HG03354 (cell line): ENCODE data around the gene RHOT2.
A peak's percentile ranks its signal among the peaks of the same experiment; 100 is the strongest.

ENCODE experiments used
- ATAC-seq: cut with Tn5 transposase; IDR thresholded peaks from one replicate; pipeline ENCODE4 v1.9.1; 2021; ENCODE audit warnings: mild to moderate bottlenecking; ENCODE audit not compliant: unreplicated experiment, poor library complexity, severe bottlenecking

Gene RHOT2

DNA sequence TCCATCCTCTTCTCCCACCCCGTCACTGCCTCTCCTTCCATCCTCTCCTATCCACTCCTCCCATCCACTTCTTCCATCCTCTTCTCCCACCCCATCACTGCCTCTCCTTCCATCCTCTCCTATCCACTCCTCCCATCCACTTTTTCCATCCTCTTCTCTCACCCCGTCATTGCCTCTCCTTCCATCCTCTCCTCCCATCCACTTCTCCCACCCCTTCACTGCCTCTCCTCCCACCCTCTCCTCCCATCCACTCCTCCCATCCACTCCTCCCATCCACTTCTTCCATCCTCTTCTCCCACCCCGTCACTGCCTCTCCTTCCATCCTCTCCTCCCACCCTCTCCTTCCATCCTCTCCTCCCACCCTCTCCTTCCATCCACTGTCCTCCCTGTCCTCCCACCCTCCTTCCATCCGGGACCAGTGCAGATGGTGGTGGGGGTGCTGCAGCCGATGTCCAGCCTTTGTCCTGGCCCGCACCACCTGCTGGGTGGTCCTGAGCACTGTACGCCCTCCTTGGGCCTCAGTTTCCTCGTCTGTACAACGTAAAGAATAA lies 36.0 kb upstream of the RHOT2 start:
- no peak for ATAC-seq

DNA sequence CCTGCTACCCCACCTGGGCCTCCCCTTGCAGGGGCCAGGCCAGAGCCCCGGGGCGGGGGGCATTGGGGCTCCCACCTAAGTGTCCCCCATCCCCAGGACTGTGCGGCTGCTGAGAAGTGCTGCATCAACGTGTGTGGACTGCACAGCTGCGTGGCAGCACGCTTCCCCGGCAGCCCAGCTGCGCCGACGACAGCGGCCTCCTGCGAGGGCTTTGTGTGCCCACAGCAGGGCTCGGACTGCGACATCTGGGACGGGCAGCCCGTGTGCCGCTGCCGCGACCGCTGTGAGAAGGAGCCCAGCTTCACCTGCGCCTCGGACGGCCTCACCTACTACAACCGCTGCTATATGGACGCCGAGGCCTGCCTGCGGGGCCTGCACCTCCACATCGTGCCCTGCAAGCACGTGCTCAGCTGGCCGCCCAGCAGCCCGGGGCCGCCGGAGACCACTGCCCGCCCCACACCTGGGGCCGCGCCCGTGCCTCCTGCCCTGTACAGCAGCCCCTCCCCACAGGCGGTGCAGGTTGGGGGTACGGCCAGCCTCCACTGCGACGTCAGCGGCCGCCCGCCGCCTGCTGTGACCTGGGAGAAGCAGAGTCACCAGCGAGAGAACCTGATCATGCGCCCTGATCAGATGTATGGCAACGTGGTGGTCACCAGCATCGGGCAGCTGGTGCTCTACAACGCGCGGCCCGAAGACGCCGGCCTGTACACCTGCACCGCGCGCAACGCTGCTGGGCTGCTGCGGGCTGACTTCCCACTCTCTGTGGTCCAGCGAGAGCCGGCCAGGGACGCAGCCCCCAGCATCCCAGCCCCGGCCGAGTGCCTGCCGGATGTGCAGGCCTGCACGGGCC lies 35.2 kb upstream of the RHOT2 start:
- no peak for ATAC-seq

DNA sequence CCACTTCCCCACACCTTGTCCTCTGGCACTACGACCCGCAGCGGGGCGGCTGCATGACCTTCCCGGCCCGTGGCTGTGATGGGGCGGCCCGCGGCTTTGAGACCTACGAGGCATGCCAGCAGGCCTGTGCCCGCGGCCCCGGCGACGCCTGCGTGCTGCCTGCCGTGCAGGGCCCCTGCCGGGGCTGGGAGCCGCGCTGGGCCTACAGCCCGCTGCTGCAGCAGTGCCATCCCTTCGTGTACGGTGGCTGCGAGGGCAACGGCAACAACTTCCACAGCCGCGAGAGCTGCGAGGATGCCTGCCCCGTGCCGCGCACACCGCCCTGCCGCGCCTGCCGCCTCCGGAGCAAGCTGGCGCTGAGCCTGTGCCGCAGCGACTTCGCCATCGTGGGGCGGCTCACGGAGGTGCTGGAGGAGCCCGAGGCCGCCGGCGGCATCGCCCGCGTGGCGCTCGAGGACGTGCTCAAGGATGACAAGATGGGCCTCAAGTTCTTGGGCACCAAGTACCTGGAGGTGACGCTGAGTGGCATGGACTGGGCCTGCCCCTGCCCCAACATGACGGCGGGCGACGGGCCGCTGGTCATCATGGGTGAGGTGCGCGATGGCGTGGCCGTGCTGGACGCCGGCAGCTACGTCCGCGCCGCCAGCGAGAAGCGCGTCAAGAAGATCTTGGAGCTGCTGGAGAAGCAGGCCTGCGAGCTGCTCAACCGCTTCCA lies 34.4 kb upstream of the RHOT2 start:
- ATAC-seq, result no peak

GRCh38 chr16:634051-634670 lies 33.8 kb upstream of the RHOT2 start:
- no peak for ATAC-seq

DNA sequence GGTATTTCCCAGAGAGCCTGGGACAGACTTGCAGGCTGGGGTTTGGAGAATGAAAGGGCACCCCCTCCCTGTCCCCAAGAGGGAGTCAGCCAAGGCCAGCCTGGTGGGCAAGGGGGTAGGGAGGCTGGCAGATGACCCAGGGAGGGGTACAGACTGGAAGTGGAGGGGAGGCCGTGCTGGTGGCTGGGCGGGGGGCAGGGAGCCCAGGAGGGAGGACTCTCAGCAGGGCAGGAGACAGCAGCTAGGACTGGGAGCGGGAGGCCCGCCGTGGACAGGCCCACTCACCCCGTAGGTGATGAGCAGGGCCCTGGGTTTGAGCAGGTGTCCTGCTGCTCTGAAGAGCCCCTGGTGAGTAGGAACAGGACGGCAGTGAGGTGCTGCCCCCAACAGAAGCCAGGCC lies 32.9 kb upstream of the RHOT2 start:
- ATAC-seq, result no peak

DNA sequence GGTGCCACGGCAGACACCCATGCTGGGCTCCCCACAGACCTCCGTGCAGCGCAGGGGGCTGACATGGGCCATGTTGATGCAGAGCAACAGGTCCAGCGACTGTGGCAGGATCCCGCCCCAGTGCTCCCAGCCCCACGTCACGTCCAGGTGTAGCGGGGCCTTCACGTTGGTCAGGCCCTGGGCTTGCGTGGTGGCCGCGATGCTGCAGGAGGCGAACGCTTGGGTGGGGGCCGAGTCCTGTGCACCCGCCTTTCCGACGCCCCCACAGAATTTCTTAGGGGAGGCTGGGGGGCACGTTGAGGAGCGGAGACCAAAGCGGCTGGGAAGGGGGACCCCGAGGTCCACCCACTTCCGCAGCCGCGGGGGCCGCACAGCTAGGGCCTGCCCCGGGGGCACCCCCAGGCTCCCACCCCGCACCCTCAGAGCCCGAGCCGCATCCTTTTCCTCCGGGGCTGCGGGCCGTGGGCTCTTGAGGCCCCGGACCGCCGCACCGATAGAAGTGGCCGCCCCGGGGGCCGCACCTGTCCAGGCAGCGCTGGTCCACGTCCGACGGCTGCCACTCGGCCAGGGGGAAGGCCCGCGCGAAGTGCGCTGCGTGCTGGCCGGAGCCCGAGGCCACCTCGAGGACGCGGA lies 32.2 kb upstream of the RHOT2 start:
- ATAC-seq, result peak; percentile 6

GRCh38 chr16:636206-637080 lies 31.5 kb upstream of the RHOT2 start, which contains the start of gene METTL26:
Gene METTL26 (minus strand): TSS chr16:636305. CDS start chr16:636290, 15 bp downstream.
- peak; percentile 86 for ATAC-seq

DNA sequence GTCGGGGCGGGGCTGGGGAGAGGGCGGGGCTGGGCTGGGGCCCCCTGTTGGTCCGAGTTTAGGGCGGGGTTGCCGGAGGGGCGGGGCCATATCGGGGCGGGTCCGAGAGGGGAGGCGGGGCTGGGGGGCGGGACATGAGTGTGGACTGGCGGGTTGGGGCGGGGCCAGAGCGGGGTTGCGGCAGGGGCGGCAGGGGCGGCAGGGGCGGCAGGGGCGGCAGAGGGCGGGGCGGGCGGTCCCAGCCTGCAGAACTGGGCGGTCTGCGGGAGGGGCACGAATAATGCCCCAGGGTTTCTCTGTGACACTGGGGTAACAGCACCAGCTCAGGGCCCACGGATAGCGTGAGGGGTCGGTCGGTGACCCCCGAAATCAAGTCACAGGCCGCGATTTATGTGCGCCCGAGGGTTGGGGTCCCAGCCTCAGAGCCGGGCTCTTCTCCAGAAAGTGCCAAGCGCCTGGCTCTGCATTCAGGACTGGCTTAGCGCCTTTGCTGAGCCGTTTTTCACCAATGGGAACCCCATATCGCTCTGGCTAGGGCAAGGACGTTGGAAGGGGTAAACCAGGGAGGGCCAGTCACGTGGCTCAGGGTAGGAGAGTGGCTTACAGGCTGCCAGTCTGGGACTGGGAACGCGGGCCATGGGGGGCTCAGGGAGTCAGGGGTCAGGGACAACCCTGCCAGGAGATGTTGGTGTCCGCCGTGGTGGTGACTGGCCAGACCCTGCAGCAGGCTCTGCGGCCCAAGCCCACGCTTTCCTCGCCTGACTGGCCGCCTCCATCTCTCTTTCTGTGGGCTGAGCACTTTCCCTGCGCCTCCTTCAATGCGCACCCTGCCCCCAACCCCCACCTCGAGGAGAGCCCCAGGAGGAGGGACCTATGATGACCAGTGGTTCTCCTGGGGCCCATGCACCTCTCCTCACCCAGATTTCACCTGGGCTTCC lies 30.6 kb upstream of the RHOT2 start:
- no peak for ATAC-seq

DNA sequence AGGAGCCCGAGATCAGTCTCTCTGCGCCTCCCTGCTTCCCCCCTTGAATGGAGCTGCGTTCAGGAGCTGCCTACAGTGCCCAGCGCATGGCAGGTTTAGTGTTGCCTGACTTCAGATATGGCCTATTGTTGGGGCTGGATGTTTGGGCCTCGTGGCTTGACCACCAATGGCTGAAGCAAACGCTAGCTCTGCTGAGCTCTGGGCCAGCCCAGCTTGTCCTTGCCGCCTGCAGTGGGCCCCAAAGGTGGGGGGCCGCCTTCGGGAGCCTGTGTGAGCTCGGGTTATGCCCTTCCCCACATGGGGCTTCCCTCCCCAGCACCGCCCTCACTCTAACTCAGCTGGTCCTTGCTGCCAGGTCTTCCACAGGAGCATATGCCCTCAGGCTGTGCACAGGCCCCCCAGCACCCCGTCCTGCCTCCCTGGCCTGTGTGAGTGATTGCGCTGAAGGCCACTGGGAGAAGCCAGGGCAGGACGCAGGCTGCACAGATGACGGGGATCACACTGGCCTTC lies 29.8 kb upstream of the RHOT2 start:
- no peak for ATAC-seq

DNA sequence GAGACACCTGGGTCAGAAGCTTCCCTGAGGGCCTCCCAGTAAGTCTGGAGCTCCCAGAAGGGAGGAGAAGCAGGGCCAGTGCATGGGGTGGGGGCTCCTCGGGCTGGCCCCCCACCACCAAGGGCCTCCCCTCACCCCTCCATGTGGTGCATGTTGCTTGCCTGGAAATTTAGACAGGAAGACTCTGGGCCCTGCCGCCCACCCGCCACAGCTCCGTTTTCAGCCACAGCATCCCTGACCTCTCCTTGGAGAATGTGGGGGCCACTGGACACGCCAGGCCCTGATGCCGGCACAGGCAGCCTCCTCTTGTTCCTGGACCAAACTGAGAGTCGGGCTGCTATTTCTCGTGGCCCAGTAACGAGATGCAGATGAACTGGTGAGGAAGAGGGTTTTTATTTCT lies 29.1 kb upstream of the RHOT2 start:
- ATAC-seq, result no peak

DNA sequence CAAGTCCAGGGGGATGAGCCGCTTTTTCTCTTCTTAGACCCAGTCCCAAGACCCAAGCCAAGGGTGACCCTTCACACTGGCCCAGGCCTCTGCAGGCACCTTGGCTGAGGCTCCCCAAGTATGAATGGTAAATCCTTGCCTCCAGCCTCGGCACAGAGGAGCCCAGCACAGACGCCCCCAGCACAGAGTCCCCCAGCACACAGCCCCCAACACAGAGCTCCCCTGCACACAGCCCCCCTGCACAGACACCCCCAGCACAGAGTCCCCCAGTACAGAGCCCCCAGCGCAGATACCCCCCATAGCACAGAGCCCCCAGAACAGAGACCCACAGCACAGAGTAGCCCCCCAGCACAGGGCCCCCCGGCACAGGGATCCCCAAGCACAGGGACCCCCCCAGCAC lies 27.3 kb upstream of the RHOT2 start:
- ATAC-seq, result no peak

DNA sequence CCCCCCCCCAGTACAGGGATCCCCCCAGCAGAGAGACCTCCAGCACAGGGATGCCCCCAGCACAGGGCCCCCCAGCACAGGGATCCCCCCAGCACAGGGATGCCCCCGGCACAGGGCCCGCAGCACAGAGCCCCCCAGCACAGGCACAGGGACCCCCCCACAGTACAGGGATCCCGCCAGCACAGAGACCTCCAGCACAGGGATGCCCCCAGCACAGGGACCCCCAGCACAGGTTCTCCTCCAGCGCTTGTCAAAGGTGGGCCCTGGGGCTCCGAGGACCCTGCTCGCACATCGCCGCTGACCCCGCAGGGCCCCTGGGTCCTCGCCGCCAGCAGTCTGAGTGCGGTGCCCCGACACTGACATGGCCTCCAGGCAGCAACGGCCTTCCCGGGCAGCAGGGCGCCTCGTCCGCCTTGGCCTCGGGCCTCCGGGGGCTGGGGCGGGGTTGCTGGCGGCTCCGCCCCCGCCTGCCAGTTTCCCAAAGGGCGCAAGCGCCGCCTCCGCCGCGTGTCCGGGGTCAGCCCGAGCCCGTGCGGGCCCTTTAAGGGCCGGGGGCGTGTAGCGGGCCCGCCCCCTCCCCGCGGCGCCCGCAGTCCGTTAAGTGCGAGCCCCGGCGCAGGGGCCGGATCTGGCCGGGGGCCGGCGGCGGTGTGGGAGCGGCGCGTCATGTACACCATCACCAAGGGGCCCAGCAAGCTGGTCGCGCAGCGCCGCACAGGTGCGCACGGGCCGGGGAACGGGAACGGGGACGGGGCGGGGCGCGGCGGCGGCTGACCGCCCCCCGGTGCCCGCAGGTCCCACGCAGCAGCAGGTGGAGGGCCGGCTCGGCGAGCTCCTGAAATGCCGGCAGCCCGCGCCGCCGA lies 26.4 kb upstream of the RHOT2 start, which contains the start of gene MCRIP2:
TSS of gene MCRIP2 (plus strand) at position 503 of the 863 bp plus-strand sequence. CDS start at position 667, 164 bp downstream.
- ATAC-seq, result peak; percentile 48

DNA sequence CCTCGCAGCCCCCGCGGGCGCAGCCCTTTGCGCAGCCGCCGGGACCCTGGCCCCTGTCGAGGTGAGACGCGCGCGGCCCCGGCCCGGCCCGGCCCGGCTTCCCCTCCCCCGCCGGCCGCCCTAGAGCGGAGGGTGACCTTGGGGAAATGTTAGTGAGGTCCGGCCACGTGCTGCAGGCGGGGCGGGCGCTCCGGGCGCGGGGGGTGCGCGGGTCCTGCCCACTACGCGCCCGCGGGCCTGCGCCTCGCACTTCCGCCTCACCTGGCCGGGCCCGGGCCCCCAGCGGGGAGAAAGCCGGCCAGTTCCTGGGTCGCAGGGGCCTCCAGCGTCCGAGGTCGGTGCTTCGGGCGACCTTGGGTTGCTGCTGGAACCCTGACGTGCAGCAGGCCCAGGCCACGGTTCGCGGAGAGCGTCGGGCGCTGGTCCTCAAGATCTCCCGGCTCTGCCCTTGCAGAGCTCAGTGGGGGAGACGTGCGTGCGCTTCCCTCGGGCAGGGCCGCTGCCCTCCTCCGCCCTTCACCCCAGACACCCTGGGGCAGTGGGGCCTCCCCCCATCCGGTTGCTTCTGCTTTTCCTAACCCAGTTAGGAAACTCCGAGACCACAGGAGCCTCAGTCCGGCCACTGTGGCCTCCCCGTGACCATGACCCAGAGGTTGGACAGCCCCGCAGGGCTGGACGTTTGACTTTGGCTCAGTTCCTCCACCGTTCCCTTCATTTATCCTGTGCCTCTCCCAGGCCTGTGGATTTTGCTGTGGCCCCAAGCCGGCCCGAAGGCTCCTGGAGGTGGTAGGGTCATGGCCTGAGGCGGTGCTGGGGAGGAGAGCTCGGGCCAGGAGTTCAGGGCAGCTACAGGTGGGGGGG lies 25.5 kb upstream of the RHOT2 start:
- ATAC-seq, result peak; percentile 41

GRCh38 chr16:643050-643368 lies 24.9 kb upstream of the RHOT2 start:
- ATAC-seq, result no peak

- no peak for ATAC-seq
These were observed 23.4 kb upstream of the RHOT2 start for GRCh38 chr16:644556-644955.
